H7 (cell line): ENCODE measurements around the gene TSPAN11. TPM values are rescaled to one million over a fixed set of nuclear protein-coding genes. Genes with fewer than 3 reads are reported as not detected.

ENCODE experiments used
- DNase-seq: peaks from one replicate; pipeline ENCODE4 v3.0.0; 2012
- H3K27me3 ChIP-seq: 2 replicates; pipeline ENCODE4 v1.6.0; 2011; ENCODE audit warnings: mild to moderate bottlenecking, low read length; ENCODE audit not compliant: control insufficient read depth, insufficient read depth
- H3K36me3 ChIP-seq: replicated peaks from 2 replicates; pipeline ENCODE4 v1.5.1; 2011; ENCODE audit warnings: low read length; ENCODE audit not compliant: control insufficient read depth, insufficient read depth
- H3K4me3 ChIP-seq: 2 replicates; pipeline ENCODE4 v1.5.1; 2011; ENCODE audit warnings: low read depth, mild to moderate bottlenecking, control low read depth, low read length, moderate library complexity; ENCODE audit not compliant: insufficient read depth
- total RNA-seq: library from RNA; depleted of rRNA; stranded (reverse); fragments of >200 nt; shearing (Covaris generic); gene quantifications from 2 replicates; pipeline ENCODE4 v1.2.3, GENCODE V29; 2014; rRNA removed

Gene TSPAN11
- total RNA-seq, 1 experiment from 2014 or later: 0.42 TPM

DNA sequence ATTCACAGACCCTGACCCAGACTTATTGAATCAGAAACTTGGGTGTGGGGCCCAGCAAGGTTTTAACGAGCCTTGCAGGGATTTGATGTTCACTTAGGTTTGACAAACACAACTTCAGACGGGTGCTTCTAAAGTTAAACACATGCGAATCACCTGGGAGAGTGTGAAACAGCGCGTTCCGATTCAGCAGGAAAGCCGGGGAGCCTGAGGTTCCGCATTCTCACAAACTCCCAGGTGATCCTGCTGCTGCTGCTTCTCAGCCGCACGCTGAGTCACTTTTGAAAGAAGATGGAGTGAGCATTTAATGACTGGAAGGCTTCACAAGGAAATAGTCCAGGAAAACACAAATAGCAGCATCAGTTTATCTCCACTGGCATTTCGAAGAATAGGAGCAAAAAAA lies 102.9 kb downstream of the TSPAN11 start:
- Histone ChIP-seq H3K36me3 (no peaks in the 10 kb centered on the region), H3K27me3 (no peaks in the 10 kb centered on the region), H3K4me3 (no peak overlapping the region)
- DNase-seq: no peak

DNA sequence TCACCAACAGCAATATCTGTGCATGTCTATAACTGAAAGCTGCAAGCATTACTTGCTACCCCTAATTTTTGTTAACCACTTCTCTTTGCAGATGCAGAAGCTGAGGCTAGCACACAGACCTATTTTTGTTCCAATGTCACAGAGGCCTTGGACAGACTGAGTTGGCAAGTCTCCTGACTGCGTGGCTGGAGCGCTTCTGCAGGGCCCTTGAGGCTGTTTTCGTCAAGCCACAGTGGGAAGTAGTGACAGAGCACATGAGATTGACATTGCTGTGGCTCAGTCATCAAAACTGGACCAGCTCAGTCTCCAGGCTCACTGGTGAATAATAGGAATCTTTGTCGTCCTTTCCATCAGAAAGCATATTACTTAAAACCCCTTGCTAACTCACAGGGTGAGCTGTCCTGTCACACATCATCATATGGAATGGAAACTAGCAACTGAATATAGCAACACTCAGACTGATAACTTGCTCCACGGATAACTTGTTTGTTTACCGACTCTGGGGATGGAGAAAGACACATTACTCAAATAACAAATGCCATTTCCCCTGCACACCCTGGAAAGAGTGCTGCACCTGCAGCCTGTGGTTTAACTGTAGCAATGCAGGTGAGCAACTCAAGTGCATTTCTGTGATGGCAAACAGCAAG lies 103.5 kb downstream of the TSPAN11 start:
- DNase-seq: no peak
- Histone ChIP-seq H3K27me3 (no peaks in the 10 kb centered on the region), H3K4me3 (no peak overlapping the region), H3K36me3 (no peaks in the 10 kb centered on the region)

DNA sequence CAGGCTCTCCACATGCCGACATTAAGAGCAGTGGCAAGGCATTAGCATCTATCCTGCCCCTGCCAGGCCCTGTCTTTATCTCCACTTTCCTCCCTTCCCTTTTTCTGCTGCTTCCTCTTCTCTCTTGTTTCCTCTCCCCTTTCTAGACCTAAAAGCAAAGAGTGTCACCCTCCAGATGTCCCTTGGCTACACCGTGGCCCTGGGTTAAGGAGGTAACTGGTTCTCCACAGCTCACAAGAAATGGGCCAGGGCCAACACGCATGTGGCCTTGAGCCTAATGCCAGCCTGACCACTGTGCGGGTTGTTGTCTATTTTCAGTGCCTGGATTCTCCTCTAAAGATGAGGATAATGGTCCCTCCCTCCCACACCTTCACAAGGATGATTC lies 105.4 kb downstream of the TSPAN11 start:
- no peaks in the 10 kb centered on the region for H3K36me3 ChIP-seq
- DNase-seq: peak; percentile 2
- no peak overlapping the region for H3K4me3 ChIP-seq
- H3K27me3 ChIP-seq: no peaks in the 10 kb centered on the region

DNA sequence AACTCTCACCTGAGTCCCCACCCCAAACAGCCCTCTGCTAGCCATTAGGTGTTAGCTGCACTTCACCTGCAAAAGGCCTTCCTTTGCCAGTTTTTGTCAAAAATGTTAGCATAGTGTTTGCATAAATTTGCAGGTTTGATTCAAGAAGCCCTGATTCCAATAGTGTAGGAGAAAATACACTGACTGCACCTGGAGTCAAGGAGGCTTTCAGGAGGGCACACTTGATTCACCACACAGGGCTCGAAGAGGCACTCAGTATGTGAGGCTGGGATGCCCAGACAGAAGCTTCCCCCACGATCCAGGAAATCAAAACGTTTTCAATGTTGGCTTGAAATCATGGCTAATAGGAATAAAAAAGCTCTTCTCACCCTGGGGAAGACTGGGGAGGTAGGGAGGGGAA lies 106.6 kb downstream of the TSPAN11 start:
- Histone ChIP-seq H3K36me3 (no peaks in the 10 kb centered on the region), H3K4me3 (no peak overlapping the region), H3K27me3 (no peaks in the 10 kb centered on the region)
- no peak for DNase-seq

DNA sequence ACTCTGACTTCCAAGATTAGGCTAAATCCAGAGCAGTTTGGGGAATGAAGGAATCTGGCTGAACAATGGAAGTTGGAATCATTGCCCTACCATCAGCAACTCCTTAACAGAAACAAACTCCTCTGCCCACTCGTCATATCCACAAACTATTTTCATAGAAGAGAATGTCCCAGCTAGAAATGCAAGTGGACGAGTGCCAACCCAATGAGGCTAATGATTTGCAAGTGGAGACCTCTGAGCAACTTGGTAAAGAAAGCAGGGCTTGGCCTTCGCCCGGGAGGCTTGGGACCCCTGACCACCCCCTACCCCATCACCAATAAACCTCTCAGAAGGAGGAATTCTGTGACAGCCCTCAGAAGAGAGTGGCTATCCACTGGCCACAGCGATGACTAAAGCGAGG lies 107.1 kb downstream of the TSPAN11 start:
- Histone ChIP-seq H3K4me3 (no peak overlapping the region), H3K27me3 (no peaks in the 10 kb centered on the region), H3K36me3 (no peaks in the 10 kb centered on the region)
- no peak for DNase-seq

DNA sequence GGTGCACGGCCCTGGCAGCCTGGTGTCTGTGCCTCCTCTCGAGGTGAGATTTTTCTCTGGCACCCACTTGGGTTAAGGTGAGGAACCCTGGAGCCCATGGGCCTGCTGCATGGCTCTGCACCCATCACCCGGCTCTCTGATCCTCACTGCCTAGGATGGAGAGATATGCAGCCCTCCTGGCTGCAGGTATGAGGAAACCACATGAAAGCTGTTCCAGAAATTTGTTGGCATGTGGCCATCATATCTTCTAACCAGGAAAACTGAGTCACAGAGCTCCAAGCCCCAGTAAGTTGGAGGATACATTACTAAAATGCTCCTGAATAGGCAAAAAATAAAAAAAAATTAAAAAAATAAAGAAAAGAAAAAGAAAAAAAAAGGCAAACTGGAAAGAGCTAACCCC lies 107.8 kb downstream of the TSPAN11 start:
- H3K4me3 ChIP-seq: no peak overlapping the region
- no peak for DNase-seq
- H3K36me3 ChIP-seq: no peaks in the 10 kb centered on the region
- H3K27me3 ChIP-seq: no peaks in the 10 kb centered on the region

DNA sequence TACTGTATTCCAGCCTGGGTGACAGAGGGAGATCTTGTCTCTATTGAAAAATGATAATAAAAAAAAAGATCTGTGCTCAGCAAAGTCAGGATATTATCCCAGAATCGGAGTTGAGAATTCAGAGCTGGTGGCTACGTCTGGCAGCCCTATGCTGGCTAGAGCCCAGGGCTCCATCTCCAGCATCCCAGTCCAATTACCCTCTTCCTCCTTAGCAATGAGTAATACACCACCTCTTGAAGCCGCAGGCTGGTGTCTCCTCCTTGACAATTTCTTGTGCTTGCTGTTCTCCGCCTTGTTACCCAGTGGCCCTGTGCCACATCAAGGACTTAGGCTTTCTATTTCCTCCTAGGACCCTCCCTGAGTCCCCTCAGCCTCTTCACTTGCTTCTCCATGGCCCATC lies 108.7 kb downstream of the TSPAN11 start:
- no peaks in the 10 kb centered on the region for H3K27me3 ChIP-seq
- DNase-seq: no peak
- no peaks in the 10 kb centered on the region for H3K36me3 ChIP-seq
- H3K4me3 ChIP-seq: no peak overlapping the region

DNA sequence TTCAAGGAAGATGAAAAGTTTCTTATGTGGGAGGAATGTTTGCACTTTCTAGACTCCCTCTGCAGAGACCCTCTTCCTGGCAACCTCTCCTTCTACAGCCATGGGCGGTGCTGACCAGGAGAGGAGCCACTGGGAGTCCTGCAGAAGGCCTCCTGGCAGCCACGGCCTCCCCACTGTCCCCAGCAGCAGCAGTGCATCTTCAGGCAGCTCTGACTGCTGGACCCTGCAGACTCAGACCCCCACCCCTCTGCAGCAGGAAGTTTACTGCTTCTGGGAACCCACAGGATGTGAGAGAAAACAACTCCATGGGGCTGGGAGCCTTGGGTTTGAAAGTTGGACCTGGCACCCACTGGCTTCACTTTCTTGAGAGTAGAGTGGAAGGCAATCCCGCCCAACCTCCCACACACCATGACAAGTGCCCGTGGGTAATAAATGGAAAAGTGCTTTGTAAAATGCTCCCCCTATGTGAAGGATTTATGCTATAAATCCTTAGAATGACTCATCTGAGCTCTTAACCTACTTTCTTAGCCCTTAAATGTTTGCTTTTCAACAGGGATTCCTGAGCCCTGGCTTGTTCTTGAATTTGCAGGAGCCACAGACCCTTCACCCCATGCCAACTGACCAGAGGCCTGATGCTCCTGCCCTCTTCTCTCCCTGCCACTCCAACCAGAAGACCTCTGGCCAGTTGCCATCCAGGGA lies 109.6 kb downstream of the TSPAN11 start:
- Histone ChIP-seq H3K4me3 (no peak overlapping the region), H3K36me3 (no peaks in the 10 kb centered on the region), H3K27me3 (no peaks in the 10 kb centered on the region)
- no peak for DNase-seq

DNA sequence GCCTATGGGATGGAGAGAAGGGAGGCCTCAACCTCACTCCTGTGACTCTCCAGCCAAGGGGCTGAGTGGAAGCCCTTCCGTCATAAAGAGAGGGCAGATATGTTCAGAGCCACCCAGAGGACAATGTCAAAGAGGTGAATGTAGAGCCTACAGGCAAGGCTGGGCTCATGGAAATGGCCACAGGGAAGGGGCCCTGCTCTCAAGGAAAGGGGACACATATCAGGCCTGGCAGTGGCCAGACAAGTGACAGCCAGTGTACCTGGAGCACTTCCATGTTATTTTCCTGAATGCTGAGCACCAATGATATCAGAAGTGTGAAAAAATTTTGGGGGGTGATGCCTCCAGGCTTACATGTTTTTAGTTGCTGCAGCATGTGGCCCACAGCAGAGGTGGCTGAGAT lies 110.5 kb downstream of the TSPAN11 start:
- DNase-seq: no peak
- no peak overlapping the region for H3K4me3 ChIP-seq
- H3K36me3 ChIP-seq: no peaks in the 10 kb centered on the region
- no peaks in the 10 kb centered on the region for H3K27me3 ChIP-seq

DNA sequence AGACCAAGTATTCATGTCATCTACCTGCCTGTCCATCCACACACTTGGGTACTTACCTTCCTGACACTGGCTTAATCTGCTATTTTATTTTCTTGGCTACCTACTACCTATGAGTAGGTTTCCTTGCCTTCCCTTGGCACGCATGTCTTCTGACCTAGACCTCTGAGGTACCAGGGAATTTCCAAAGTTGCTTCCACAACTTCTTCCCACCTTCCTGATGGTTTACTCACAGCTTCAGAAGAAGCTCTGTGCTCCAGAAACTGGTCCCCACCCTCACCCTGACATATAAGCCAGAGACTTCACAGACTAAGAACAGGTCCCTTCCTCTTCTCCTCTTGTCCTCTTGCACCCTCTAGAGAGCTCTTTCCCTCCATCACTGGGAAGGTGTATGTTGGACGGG lies 111.4 kb downstream of the TSPAN11 start:
- DNase-seq: no peak
- no peaks in the 10 kb centered on the region for H3K27me3 ChIP-seq
- H3K4me3 ChIP-seq: no peak overlapping the region
- no peaks in the 10 kb centered on the region for H3K36me3 ChIP-seq

DNA sequence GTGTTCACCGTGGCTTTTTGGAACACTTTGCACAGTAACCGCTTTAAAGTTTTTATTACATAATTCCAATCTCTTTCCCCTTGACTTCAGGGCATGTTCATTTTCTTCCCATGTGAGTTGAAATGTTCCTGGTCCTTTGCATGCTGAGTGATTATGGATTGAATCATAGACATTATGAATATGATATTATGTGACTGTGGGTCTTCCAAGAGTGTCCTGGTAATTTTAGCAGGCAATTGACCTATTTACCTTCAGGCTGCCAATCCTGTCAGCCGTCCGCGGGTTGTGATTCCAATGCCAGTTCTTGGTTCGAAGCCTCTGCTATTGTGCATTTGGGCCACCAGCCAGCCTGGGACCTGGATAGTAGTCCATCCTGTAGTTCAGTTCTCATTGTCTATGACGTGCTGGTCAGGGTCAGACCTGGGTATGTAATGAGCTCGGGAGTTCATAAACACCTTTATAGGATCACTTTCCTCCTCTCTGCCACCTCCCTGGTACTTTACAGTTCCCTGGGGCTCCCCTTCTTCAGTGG lies 114.6 kb downstream of the TSPAN11 start:
- DNase-seq: no peak
- H3K27me3 ChIP-seq: no peaks in the 10 kb centered on the region
- no peaks in the 10 kb centered on the region for H3K36me3 ChIP-seq
- H3K4me3 ChIP-seq: no peak overlapping the region

Other genes starting within 250 kb of the TSPAN11 start
- gene IPO8, start 230.9 kb upstream of the TSPAN11 start, total RNA-seq: 17.3 and 27.8 TPM in 2 replicates
- gene CAPRIN2, start 171.8 kb upstream of the TSPAN11 start, total RNA-seq: 44.0 and 71.5 TPM in 2 replicates
- gene DDX11, start 147.1 kb downstream of the TSPAN11 start, total RNA-seq: 81.4 and 95.9 TPM in 2 replicates